ENCODE results near the gene CHD2.
A peak's percentile ranks its signal among the peaks of the same experiment; 100 is the strongest.

CHD2 gene

GRCh38 chr15:92932946-92933649 lies 33.0 kb downstream of the CHD2 start:
- DNase-seq, result no peak

GRCh38 chr15:92933831-92934230 lies 33.7 kb downstream of the CHD2 start:
- DNase-seq, result no peak

- no peak for DNase-seq
Observed at GRCh38 chr15:92934716-92935115, 34.6 kb downstream of the CHD2 start.

- DNase-seq, result no peak
Observed at GRCh38 chr15:92936138-92936537, 36.0 kb downstream of the CHD2 start.

- no peak for DNase-seq
Observed at GRCh38 chr15:92936693-92937092, 36.6 kb downstream of the CHD2 start.

- DNase-seq, result no peak
Observed at GRCh38 chr15:92937901-92938300, 37.8 kb downstream of the CHD2 start.

GRCh38 chr15:92938387-92938786 lies 38.3 kb downstream of the CHD2 start:
- no peak for DNase-seq

GRCh38 chr15:92941668-92942067 lies 41.5 kb downstream of the CHD2 start:
- DNase-seq, result no peak

- DNase-seq, result no peak
Observed at GRCh38 chr15:92942706-92943105, 42.6 kb downstream of the CHD2 start.

GRCh38 chr15:92943581-92943980 lies 43.5 kb downstream of the CHD2 start:
- DNase-seq, result no peak

- no peak for DNase-seq
Observed at GRCh38 chr15:92944946-92945521, 44.9 kb downstream of the CHD2 start.

GRCh38 chr15:92947071-92947730 lies 47.1 kb downstream of the CHD2 start:
- no peak for DNase-seq

GRCh38 chr15:92949604-92950249 lies 49.6 kb downstream of the CHD2 start:
- DNase-seq, result no peak

GRCh38 chr15:92951800-92952457 lies 51.8 kb downstream of the CHD2 start:
- DNase-seq, result no peak

GRCh38 chr15:92952458-92952850 lies 52.3 kb downstream of the CHD2 start:
- no peak for DNase-seq

GRCh38 chr15:92953566-92953965 lies 53.4 kb downstream of the CHD2 start:
- DNase-seq, result no peak

GRCh38 chr15:92954002-92954401 lies 53.9 kb downstream of the CHD2 start:
- no peak for DNase-seq

GRCh38 chr15:92954578-92954977 lies 54.5 kb downstream of the CHD2 start:
- DNase-seq, result no peak

- no peak for DNase-seq
Observed at GRCh38 chr15:92955706-92956105, 55.6 kb downstream of the CHD2 start.

GRCh38 chr15:92958105-92958504 lies 58.0 kb downstream of the CHD2 start:
- DNase-seq, result peak; percentile 51

- no peak for DNase-seq
Observed at GRCh38 chr15:92959219-92959618, 59.1 kb downstream of the CHD2 start.

GRCh38 chr15:92960996-92961681 lies 61.0 kb downstream of the CHD2 start:
- no peak for DNase-seq

GRCh38 chr15:92962914-92963313 lies 62.8 kb downstream of the CHD2 start:
- no peak for DNase-seq

All from CD4-positive, alpha-beta T cell treated with Interleukin-21 for 1 hour (primary cell).